ENCODE results near the gene ZCCHC2. TPM values are rescaled to one million over a fixed set of nuclear protein-coding genes. Genes with fewer than 3 reads are reported as not detected.

Gene ZCCHC2
- 8.3 to 9.7 TPM (median 9.2 TPM) in 5 replicates for total RNA-seq (2022; extraction: Qiagen RNA extraction)

DNA sequence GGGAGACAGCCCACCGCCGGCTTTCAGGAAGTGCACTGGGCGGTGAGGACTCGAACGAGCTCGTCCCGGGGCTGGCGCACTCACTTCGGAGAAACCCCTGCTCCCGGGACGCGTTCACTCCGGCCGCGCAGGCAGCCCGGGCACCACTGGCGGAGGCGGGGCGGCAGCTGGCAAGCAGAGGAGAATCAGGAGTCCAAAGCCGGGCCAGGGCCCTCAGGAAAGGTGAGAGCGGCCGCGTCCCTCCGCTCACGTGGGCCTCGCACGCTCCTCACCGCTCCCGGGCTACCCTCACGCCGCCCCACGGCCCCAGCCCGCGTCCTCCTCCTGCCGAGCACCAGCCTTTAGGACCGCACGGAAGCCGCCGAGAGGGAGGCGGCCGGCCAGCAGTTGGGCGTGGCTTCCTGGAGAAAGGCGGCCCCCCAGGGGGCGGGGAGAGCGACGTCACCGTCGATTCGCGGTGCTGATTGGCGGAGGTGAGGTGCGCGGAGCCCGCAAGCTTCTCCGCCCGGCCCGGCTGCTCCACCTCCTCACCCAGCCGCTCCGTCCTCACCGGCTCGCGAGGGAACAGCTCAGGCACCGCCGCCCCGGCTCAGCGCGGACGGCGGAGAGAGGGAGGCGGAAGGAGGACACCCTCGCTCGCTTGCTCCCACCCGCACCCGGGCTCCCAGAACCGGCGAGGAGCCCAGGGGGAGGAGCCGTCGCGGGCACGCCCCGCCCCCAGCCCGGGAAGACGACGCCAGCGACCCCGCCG is at the start of gene ZCCHC2:
ZCCHC2 (plus strand) TSS at position 522 of the 751 bp plus-strand sequence. CDS start 400 bp downstream, outside the sequence.

Other genes with a start within 250 kb of the ZCCHC2 start
- gene TNFRSF11A, start 197.7 kb upstream of the ZCCHC2 start, total RNA-seq (2022; extraction: Qiagen RNA extraction), result 4.9 to 7.1 TPM (median 6.5 TPM) in 5 replicates
- 6.4 to 8.4 TPM (median 8.1 TPM) in 5 replicates for gene PHLPP1, start 192.5 kb downstream of the ZCCHC2 start, total RNA-seq (2022; extraction: Qiagen RNA extraction)

Data from A549 treated with AZD2906 at 1 μM for 4 hours (cell line).